ENCODE measurements around the gene SUPT4H1.

SUPT4H1 gene

DNA sequence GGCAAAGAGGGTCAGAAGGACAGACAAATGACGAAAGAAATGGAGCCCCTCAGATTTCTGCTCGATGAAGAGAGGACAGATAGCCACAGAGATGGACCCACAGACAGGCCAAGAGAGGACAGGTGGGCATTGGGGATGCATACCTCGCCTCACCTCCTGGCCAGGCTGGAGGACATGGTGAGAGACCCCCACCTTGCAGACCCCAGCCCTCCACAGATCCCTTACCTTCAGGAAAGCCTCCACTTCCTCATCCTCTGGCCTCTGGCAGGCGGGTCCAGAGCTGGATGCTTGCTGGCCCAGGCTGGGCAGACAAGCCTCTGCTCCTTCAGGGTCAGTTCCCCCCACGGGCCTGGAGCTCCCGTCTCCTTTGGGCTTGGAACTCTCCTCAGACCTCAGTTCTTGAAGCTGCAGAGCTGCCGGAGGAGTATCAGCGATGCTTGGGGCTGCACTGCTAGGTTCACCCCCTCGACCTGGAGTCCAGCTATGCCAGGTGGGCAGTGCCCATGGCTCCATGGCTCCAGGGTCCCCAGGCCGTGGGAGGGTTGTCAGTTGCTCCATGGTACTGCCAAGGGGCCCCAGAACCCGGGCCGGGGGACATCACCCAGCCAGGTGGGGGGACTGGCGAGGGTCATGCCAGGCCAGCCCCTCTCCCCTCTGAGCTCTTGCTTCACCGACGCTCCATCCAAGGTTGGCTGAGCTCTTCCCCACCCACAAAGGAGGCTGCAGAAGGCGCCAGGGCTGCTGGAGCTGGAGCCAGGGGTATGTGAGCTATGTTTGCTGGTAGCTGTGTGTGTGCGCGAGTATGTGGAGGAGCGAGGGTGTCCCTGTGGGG, 24.4 kb downstream of the SUPT4H1 start:
- Histone ChIP-seq H3K27me3 (ENCODE audit: control insufficient read depth, insufficient read depth, low read length) (peaks cover 31% of the 10 kb centered on the region), H3K4me3 (ENCODE audit: low read depth, low read length) (no peak overlapping the region), H3K27ac (ENCODE audit: low read depth, low read length) (no peak overlapping the region), H3K9ac (ENCODE audit: low read length) (no peak overlapping the region), H3K4me1 (ENCODE audit: control insufficient read depth, insufficient read depth, low read length) (peaks cover 52% of the 10 kb centered on the region), H3K9me3 (ENCODE audit: control insufficient read depth, insufficient read depth, low read depth, low read length) (no peaks in the 10 kb centered on the region), H3K36me3 (ENCODE audit: control insufficient read depth, insufficient read depth, low read length) (no peaks in the 10 kb centered on the region)

DNA sequence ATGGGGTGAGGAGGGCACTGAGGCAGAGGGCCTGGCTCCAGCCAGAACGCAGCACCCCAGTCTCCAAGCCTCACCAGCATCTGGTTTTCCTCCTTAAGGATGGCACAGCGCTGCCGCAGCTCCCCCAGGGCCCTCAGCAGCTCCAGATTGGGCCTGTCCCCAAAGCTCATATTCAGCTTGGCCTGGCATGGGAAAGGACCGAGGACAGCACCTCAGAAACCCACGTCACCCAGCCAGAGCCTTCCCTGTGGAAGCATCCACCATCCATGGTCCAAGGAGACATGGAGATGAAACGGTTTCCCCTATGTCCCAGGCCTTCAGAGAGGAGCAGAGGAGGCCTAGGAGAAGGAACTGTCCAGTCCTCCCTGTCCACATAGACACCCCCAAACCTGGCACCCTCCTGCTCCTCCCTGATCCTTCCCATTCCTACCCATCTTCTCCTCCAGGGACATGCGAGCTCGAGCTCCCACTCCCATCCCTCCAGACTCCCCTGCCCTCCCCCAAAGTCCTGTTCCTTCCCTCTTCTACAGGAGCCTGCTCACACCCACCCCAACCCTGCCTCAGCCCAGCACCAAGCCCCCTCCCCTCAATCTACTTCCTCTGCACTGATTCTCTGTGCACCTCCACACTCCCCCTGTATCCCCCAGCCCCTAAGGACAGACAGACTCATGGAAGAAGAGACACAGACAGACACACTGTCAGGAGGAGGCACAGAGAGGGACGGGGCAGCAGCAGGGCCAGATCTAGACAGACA, 25.2 kb downstream of the SUPT4H1 start:
- H3K36me3 ChIP-seq (ENCODE audit: control insufficient read depth, insufficient read depth, low read length): no peaks in the 10 kb centered on the region
- H3K9ac ChIP-seq (ENCODE audit: low read length): no peak overlapping the region
- peaks cover 31% of the 10 kb centered on the region for H3K27me3 ChIP-seq (ENCODE audit: control insufficient read depth, insufficient read depth, low read length)
- no peak overlapping the region for H3K27ac ChIP-seq (ENCODE audit: low read depth, low read length)
- H3K4me3 ChIP-seq (ENCODE audit: low read depth, low read length): no peak overlapping the region
- peaks cover 52% of the 10 kb centered on the region for H3K4me1 ChIP-seq (ENCODE audit: control insufficient read depth, insufficient read depth, low read length)
- no peaks in the 10 kb centered on the region for H3K9me3 ChIP-seq (ENCODE audit: control insufficient read depth, insufficient read depth, low read depth, low read length)

DNA sequence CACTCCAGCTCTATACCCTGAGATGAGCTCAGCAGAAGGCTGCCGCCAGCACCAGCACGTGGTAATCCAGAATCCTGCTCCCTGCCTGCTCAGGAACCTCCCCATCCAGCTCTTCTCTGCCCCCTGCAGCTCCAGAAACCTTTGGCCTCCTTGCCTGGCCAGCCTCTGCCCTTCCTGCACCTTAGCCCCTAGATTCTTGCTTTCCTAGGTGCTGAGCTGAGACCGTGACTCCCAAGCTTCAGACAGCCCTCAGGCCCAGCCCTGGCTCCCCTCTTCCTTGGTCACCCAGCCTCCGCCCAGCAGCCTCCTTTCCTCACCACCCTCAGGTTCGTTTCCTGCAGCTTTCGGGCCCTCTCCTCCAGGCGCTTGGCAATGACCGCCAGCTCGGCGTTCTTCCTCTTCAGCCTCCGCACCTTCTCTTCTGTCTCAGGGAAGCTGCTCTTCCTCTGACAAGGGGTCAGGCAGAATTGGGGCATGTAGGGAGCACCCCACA, 26.0 kb downstream of the SUPT4H1 start:
- H3K9ac ChIP-seq (ENCODE audit: low read length): no peak overlapping the region

DNA sequence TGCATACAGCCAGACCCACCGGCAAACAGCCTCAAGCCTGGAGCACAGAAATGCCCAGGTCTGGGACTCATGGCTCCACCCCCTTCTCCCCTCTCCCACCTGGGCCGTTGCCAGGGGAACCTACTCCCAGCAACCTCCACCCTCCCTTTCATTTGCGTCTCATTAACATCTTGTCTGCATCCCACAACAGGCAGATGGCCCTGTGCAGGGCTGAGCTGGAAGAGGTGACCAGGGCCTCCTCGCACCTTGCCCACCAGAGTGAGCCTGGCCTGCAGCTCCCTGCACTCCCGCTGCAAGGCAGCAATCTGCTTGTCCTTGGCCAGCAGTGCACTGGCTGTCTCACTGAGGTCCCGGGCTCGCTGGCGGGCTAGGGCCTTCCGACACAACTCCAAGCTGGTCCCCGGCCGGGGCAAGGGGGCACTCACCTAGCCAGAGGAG, 26.7 kb downstream of the SUPT4H1 start:
- H3K9me3 ChIP-seq (ENCODE audit: control insufficient read depth, insufficient read depth, low read depth, low read length): no peaks in the 10 kb centered on the region
- no peak overlapping the region for H3K27ac ChIP-seq (ENCODE audit: low read depth, low read length)
- peaks cover 34% of the 10 kb centered on the region for H3K27me3 ChIP-seq (ENCODE audit: control insufficient read depth, insufficient read depth, low read length)
- peaks cover 42% of the 10 kb centered on the region for H3K4me1 ChIP-seq (ENCODE audit: control insufficient read depth, insufficient read depth, low read length)
- H3K9ac ChIP-seq (ENCODE audit: low read length): no peak overlapping the region
- peak overlapping the region; percentile 65 for H3K4me3 ChIP-seq (ENCODE audit: low read depth, low read length)
- H3K36me3 ChIP-seq (ENCODE audit: control insufficient read depth, insufficient read depth, low read length): no peaks in the 10 kb centered on the region

More for the DNA sequence above, 26.0 kb downstream of the SUPT4H1 start:
- no peaks in the 10 kb centered on the region for H3K36me3 ChIP-seq (ENCODE audit: control insufficient read depth, insufficient read depth, low read length)
- no peak overlapping the region for H3K4me3 ChIP-seq (ENCODE audit: low read depth, low read length)
- H3K4me1 ChIP-seq (ENCODE audit: control insufficient read depth, insufficient read depth, low read length): peaks cover 48% of the 10 kb centered on the region
- no peak overlapping the region for H3K27ac ChIP-seq (ENCODE audit: low read depth, low read length)
- peaks cover 31% of the 10 kb centered on the region for H3K27me3 ChIP-seq (ENCODE audit: control insufficient read depth, insufficient read depth, low read length)
- no peaks in the 10 kb centered on the region for H3K9me3 ChIP-seq (ENCODE audit: control insufficient read depth, insufficient read depth, low read depth, low read length)

DNA sequence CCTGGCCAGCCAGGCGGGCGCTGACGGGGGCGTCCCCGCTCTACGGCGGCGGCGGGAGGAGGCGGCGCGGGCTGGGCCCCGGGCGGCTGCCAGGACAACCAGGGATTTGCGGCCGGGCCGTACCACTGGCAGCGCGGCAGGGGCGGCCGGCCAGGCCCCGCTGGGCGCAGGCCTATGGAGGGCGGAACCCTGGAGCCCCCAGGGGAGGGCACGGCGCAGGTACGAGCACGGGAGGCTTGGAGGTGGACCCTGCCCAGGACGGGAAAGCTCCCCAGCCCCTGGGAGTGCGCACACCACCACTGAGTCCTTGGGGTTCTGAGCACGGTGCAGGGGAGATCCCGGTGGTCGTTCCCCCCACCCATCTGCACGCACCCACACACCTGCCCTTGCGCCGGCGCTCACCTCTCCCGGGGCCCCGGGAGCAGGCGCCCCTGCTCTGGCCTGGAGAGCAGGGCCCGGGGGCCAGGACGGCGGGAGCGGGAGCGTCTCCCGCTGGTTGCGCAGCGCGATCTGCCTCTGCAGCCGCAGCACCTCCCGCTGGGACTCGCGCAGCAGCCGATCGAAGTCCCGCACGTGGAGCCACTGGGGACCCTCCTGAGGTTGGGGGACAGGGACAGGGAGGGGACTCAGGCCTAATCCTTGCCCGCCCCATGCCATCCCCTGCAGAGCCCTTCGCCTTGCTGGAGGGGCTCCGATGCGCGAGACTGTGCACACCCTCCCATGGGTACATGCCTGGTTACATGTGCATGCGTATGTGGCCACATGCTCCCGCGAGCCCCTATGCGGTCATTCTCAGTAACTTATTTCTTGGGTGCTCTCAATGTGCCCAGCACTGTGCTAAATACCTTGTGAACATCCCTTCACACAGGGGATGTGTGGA, 27.4 kb downstream of the SUPT4H1 start:
- H3K36me3 ChIP-seq (ENCODE audit: control insufficient read depth, insufficient read depth, low read length): no peaks in the 10 kb centered on the region
- H3K9me3 ChIP-seq (ENCODE audit: control insufficient read depth, insufficient read depth, low read depth, low read length): no peaks in the 10 kb centered on the region
- no peak overlapping the region for H3K27ac ChIP-seq (ENCODE audit: low read depth, low read length)
- H3K4me1 ChIP-seq (ENCODE audit: control insufficient read depth, insufficient read depth, low read length): peaks cover 40% of the 10 kb centered on the region
- peak overlapping the region; percentile 65 for H3K4me3 ChIP-seq (ENCODE audit: low read depth, low read length)
- peaks cover 34% of the 10 kb centered on the region for H3K27me3 ChIP-seq (ENCODE audit: control insufficient read depth, insufficient read depth, low read length)
- peak overlapping the region; percentile 76 for H3K9ac ChIP-seq (ENCODE audit: low read length)

DNA sequence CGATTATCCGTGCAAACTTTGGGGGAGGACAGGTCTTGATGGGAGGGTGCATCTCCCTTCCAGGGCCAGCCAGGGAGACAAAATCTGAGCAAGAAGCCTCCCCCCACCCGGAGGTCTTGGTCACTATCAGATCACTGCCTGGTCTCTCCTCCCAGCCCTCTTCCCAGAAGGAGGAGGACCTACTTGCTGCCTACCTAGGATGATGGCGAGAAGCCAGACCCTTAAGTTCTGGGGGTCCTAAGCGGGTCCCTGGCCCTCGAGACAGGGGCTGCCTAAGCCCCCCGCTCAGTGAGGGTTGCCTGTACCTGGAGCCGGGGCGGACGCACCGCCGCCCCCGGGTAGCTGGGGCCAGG, 28.0 kb downstream of the SUPT4H1 start:
- Histone ChIP-seq H3K9ac (ENCODE audit: low read length) (peak overlapping the region; percentile 54), H3K27ac (ENCODE audit: low read depth, low read length) (no peak overlapping the region), H3K4me3 (ENCODE audit: low read depth, low read length) (peak overlapping the region; percentile 65), H3K9me3 (ENCODE audit: control insufficient read depth, insufficient read depth, low read depth, low read length) (no peaks in the 10 kb centered on the region), H3K36me3 (ENCODE audit: control insufficient read depth, insufficient read depth, low read length) (no peaks in the 10 kb centered on the region), H3K4me1 (ENCODE audit: control insufficient read depth, insufficient read depth, low read length) (peaks cover 38% of the 10 kb centered on the region), H3K27me3 (ENCODE audit: control insufficient read depth, insufficient read depth, low read length) (peaks cover 34% of the 10 kb centered on the region)

DNA sequence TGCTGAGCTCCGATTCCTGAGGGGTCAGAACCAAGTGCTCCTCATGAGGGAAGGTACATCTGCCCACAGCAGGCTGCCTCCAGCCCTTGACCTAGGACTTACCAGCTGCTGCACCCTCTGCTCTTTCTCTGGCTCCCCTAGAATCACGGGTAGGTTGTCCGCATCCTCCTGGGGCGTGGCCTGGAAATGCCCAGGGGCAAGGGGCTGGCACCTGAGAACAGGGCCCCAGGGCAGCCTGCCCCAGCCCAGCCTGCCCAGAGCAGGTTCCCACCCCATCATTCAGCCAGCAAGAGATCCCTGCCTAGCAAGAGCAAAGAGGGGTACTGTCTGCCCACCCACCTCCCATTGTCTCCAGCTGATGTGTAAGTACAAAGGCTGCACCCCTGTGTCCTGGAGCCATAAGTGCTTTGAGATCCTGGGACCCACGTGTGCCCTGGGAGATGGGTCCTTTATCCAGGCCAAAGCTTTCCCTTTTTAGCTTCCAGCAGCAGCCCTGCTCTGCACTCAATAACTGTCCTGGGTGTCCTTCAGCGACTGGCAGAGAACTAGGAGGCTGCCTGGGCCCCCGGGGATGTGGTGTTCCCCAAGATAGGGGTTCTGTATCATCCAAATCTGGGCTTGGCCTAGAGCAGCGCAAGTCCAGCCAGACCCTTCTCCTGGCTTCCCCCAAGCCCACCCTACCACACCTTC, 28.5 kb downstream of the SUPT4H1 start:
- peak overlapping the region; percentile 65 for H3K4me3 ChIP-seq (ENCODE audit: low read depth, low read length)
- H3K36me3 ChIP-seq (ENCODE audit: control insufficient read depth, insufficient read depth, low read length): no peaks in the 10 kb centered on the region
- peak overlapping the region; percentile 54 for H3K9ac ChIP-seq (ENCODE audit: low read length)
- H3K27ac ChIP-seq (ENCODE audit: low read depth, low read length): no peak overlapping the region
- H3K27me3 ChIP-seq (ENCODE audit: control insufficient read depth, insufficient read depth, low read length): peaks cover 34% of the 10 kb centered on the region
- no peaks in the 10 kb centered on the region for H3K9me3 ChIP-seq (ENCODE audit: control insufficient read depth, insufficient read depth, low read depth, low read length)
- H3K4me1 ChIP-seq (ENCODE audit: control insufficient read depth, insufficient read depth, low read length): peaks cover 34% of the 10 kb centered on the region

DNA sequence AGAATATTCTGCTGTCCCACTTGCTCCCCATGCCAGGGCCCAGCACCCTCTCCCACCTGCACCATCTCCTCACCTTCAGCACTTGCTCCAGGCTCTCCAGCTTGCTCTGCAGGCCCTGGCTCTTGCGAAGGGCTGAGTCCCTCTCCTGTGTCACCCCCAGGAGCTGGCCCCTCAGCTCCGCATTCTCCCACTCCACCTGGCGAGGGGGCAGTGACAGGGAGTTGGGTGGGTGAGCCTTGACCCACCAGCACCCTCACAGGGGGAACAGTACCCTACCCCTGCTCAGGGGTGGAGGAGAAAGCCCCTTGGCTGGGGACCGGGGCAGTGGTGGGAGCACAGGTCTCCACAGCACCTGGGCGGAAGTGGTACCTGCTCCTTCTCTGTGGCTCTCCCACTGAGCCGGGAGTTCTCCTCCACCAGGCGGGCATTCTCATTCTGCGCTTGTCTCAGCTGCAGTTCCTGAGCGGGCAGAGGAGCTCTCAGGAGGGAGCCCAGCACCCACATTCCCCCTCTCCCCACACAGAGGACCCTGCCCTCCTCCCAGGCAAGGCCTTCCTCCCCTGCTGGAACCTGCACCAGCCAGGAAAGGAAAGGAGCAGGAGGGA, 29.3 kb downstream of the SUPT4H1 start:
- Histone ChIP-seq H3K4me3 (ENCODE audit: low read depth, low read length) (no peak overlapping the region), H3K36me3 (ENCODE audit: control insufficient read depth, insufficient read depth, low read length) (no peaks in the 10 kb centered on the region), H3K4me1 (ENCODE audit: control insufficient read depth, insufficient read depth, low read length) (peaks cover 29% of the 10 kb centered on the region), H3K27ac (ENCODE audit: low read depth, low read length) (no peak overlapping the region), H3K9ac (ENCODE audit: low read length) (peak overlapping the region; percentile 17), H3K9me3 (ENCODE audit: control insufficient read depth, insufficient read depth, low read depth, low read length) (no peaks in the 10 kb centered on the region), H3K27me3 (ENCODE audit: control insufficient read depth, insufficient read depth, low read length) (peaks cover 30% of the 10 kb centered on the region)

DNA sequence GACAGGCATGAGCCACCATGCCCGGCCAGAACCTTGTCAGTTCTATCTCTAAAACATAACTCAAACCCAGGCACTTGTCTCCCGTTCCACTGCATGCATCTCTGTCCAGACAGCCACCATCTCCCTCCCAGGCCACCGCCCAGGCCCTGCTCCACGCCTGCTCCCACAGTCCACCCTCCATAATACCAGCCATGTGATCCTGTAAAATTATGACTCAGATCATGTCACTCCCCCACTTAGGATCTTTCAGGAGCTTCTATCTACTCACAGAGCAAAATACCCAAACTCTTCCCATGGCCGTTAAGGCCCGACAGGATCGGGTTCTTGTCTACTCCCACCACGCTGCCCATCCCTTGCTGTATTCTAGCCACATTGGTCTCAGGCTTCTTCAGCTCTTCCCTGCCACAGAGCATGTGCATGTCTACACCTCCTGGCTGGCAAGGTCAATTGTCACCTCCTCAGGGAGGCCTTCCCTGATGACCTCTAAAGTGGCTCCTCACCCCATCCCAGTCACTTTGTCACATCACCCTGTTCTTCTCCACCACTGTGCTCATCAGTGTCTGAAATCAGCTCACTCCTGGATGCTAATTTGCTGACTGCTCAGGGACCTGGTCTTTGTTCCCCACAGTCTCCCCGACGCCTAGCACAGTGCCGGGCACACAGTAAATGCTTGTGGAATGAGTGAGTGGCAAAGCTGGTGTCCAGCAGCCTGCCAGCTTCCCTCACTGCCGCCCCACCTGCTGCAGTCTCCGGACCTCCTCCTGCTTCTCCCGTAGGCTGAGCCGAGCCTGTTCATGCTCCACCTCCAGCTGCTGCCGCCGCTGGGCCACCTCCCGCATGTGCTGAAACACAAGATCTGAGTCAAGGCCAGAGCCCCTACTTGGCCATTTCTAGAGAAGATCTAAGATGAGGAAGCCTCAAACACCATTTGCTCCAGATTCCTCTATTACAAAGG, 30.2 kb downstream of the SUPT4H1 start:
- Histone ChIP-seq H3K9me3 (ENCODE audit: control insufficient read depth, insufficient read depth, low read depth, low read length) (no peaks in the 10 kb centered on the region), H3K36me3 (ENCODE audit: control insufficient read depth, insufficient read depth, low read length) (no peaks in the 10 kb centered on the region), H3K4me1 (ENCODE audit: control insufficient read depth, insufficient read depth, low read length) (peaks cover 31% of the 10 kb centered on the region), H3K27me3 (ENCODE audit: control insufficient read depth, insufficient read depth, low read length) (peaks cover 30% of the 10 kb centered on the region), H3K9ac (ENCODE audit: low read length) (no peak overlapping the region), H3K4me3 (ENCODE audit: low read depth, low read length) (no peak overlapping the region), H3K27ac (ENCODE audit: low read depth, low read length) (no peak overlapping the region)

Measured in HUES6 (cell line).